Heart left ventricle (tissue), 16 donors: ENCODE results near the gene HCFC2. TPM values are rescaled to one million over a fixed set of nuclear protein-coding genes. Genes with fewer than 3 reads are reported as not detected.

Experiments
- ATAC-seq, 4 donors: fragments of 200-7000 bp; cut with Tn5 transposase; one replicate each; pipeline ENCODE4 v1.9.1; 2020 to 2022; ENCODE audit warnings: moderate library complexity in 4 of 4, mild to moderate bottlenecking in 3 of 4, moderate number of reproducible peaks in 1 of 4
- DNase-seq, 5 donors: peaks; one replicate each; pipeline ENCODE4 v3.0.0-alpha.2; 2020
- H3K27ac ChIP-seq, 12 donors: fragments of 200-600 bp; sonication (generic) in 4 of 12; one replicate each; pipeline versions ENCODE4 v1.5.0 to v1.8.0; 2016 to 2022; ENCODE audit warnings: mild to moderate bottlenecking in 2 of 12
- H3K27me3 ChIP-seq, 9 donors: fragments of 200-600 bp; sonication (generic) in 2 of 9; one replicate each; pipeline versions ENCODE4 v1.5.1 to v1.8.0; 2016 to 2022; ENCODE audit warnings: mild to moderate bottlenecking in 3 of 9
- H3K36me3 ChIP-seq, 9 donors: fragments of 200-600 bp; sonication (generic) in 2 of 9; one replicate each; pipeline versions ENCODE4 v1.5.0 to v1.8.0; 2018 to 2022; ENCODE audit warnings: mild to moderate bottlenecking in 2 of 9
- H3K4me1 ChIP-seq, 12 donors: fragments of 200-600 bp; sonication (generic) in 4 of 12; one replicate each; pipeline versions ENCODE4 v1.5.0 to v1.8.0; 2016 to 2022; ENCODE audit warnings: mild to moderate bottlenecking in 3 of 12
- H3K4me3 ChIP-seq, 12 donors: fragments of 200-600 bp; sonication (generic) in 4 of 12; one replicate each; pipeline versions ENCODE4 v1.5.0 to v1.8.0; 2017 to 2022; ENCODE audit warnings: mild to moderate bottlenecking in 9 of 12, moderate library complexity in 4 of 12
- H3K9me3 ChIP-seq, 12 donors: fragments of 200-600 bp; sonication (generic) in 4 of 12; one replicate each; pipeline versions ENCODE4 v1.5.0 to v1.8.0; 2016 to 2022; ENCODE audit warnings: mild to moderate bottlenecking in 1 of 12
- POLR2A ChIP-seq, 2 donors: fragments of 450-650 bp; IDR thresholded peaks; one replicate each; pipeline ENCODE4 v1.6.1; 2017; ENCODE audit warnings: antibody characterized with exemption in 2 of 2, mild to moderate bottlenecking in 2 of 2, moderate library complexity in 2 of 2
- WGBS, 4 donors: extraction: QIAGEN DNeasy Blood & Tissue Kit in 2 of 4; methylation state at CpG; one replicate each; pipeline versions ENCODE4 v1.1.5 to v1.1.7; 2013 to 2018; 5-methylcytosine and 5-hydroxymethylcytosine counted together
- intact Hi-C, 10 donors: fragments of 100-400 bp; cut with DNase I; formaldehyde crosslinking; loops; one replicate each; pipeline versions ENCODE4 v1.11.1 to v1.14.2; 2022
- polyA plus RNA-seq, 2 donors: library from polyadenylated mRNA; stranded (reverse); fragments of 200-250 nt; gene quantifications; one replicate each; pipeline ENCODE4 v1.2.3, GENCODE V29; 2013
- total RNA-seq, 9 donors: library from RNA; depleted of rRNA in 2 of 9; stranded (reverse); fragments of >200 nt in 2 of 9; fragmentation: NEBNext Ultra II Directional in 3 of 9; extraction: Animal tissue kit (Norgen Biotek cat#: 25700) in 3 of 9; gene quantifications; one replicate each; pipeline versions ENCODE4 v1.1.0 to v1.2.4, GENCODE V29; 2016 to 2023
- TF ChIP-seq, protein P1 (sequence below), 12 donors: fragments of 200-600 bp; sonication (generic) in 4 of 12; IDR thresholded peaks; one replicate each; pipeline versions ENCODE4 v1.5.0 to v1.8.0; 2018 to 2022; ENCODE audit warnings: antibody characterized with exemption in 12 of 12, mild to moderate bottlenecking in 5 of 12
- donor health status: ischemic (EF 13 %, LVEDD 7.1; RV severe dilation, severe dysfunction).
- donor health status: healthy with polysubstance abuse.
- donor health status: DM: no; HTN: yes; CAD: no.
- donor health status: DM: no; HTN: no; CAD: no.
- donor health status: ischemic (EF 25% LVEDD 6.9; RV normal size, moderate dysfunction).
- donor health status: ischemic (EF 25% LVEDD 5.7; RV mildly dilated, moderate dysfunction).
- donor health status: healthy.
- donor health status: DM: yes; HTN: yes; CAD: no.
- donor health status: ischemic (EF 35%, LVEDD 5.7; RV mildly dilated, moderate dysfunction).
- donor health status: nonischemic (EF 11% LVEDD 7.7; RV severe dilation, severe dysfunction).
- donor health status: DM: yes; HTN: yes; CAD: no.
- donor health status: PGD.
- donor health status: ischemic (EF 29% LVEDD 5.4; RV normal size, mild dysfunction).
- donor health status: nonischemic (EF 23%, LVEDD 6.1; RV moderate dilation, normal function).

The HCFC2 gene
- total and polyA plus RNA-seq, 11 donors: 4.8 to 14.0 (median 9.0) TPM

DNA sequence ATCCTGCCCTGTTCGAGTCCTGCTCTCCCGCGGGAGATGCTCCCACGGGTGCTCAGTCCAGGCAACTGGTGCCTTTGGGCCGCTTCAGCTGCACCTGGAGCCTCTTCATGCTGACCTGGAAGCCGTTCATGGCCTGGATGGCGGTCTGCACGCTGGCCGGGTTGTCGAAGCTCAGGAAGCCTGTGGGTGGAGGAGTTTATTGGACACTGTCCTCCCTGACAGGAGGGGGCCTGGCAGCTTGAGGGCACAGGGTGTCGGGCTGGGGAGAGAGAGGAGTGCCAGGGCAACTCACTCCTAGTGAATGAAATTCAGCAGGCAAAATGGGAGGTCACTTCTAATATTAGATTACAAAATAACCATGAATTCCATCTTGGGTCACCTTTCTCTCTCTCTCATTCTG, 83.0 kb downstream of the HCFC2 start:
- H3K27me3 ChIP-seq: no peaks in the 10 kb centered on the region
- DNase-seq (no peak), ATAC-seq (peak in 2 of 4 donors; percentile 26 to 54)
- H3K36me3 ChIP-seq: no peaks in the 10 kb centered on the region
- no peaks in the 10 kb centered on the region for H3K4me1 ChIP-seq
- H3K4me3 ChIP-seq: no peak overlapping the region
- no peak overlapping the region for H3K27ac ChIP-seq
- TF ChIP-seq, protein P1, sequence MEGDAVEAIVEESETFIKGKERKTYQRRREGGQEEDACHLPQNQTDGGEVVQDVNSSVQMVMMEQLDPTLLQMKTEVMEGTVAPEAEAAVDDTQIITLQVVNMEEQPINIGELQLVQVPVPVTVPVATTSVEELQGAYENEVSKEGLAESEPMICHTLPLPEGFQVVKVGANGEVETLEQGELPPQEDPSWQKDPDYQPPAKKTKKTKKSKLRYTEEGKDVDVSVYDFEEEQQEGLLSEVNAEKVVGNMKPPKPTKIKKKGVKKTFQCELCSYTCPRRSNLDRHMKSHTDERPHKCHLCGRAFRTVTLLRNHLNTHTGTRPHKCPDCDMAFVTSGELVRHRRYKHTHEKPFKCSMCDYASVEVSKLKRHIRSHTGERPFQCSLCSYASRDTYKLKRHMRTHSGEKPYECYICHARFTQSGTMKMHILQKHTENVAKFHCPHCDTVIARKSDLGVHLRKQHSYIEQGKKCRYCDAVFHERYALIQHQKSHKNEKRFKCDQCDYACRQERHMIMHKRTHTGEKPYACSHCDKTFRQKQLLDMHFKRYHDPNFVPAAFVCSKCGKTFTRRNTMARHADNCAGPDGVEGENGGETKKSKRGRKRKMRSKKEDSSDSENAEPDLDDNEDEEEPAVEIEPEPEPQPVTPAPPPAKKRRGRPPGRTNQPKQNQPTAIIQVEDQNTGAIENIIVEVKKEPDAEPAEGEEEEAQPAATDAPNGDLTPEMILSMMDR (IDR thresholded peaks at IDR 0.05): no peak
- no peak for TF ChIP-seq POLR2A (IDR thresholded peaks at IDR 0.05)
- H3K9me3 ChIP-seq: no peaks in the 10 kb centered on the region
- intact Hi-C loops: loop anchor here in 1 of 10 donors (10.0 kb wide), 1 partner anchor 433 kb away; no protein-coding TSS in a partner anchor
- WGBS, 4 donors: 77 to 89% (median 81%) methylated on average over 6 to 11 of the region's 11 CpGs

DNA sequence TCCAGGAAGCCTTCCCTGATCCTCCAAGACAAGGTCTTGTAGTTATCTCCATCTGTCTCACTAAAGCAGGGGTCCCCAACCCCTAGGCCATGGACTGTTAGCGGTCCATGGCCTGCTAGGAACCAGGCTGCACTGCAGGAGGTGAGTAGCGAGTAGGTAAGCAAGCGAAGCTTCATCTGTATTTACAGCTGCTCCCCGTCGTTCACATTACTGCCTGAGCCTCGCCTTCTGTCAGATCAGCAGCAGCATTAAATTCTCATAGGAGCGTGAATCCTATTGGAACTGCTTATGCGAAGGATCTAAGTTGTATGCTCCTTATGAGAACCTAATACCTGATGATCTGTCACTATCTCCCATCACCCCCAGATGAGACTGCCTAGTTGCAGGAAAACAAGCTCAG, 86.1 kb downstream of the HCFC2 start:
- intact Hi-C loops: no loop called here
- Histone ChIP-seq H3K4me1 (no peaks in the 10 kb centered on the region), H3K9me3 (no peaks in the 10 kb centered on the region), H3K27me3 (no peaks in the 10 kb centered on the region), H3K36me3 (no peaks in the 10 kb centered on the region), H3K27ac (no peak overlapping the region), H3K4me3 (no peak overlapping the region)
- ATAC-seq (no peak), DNase-seq (no peak)
- 84 to 92% (median 86%) methylated on average over 8 of the region's 8 CpGs for WGBS, 4 donors
- TF ChIP-seq, protein P1 (IDR thresholded peaks at IDR 0.05): no peak
- TF ChIP-seq POLR2A (IDR thresholded peaks at IDR 0.05): no peak

DNA sequence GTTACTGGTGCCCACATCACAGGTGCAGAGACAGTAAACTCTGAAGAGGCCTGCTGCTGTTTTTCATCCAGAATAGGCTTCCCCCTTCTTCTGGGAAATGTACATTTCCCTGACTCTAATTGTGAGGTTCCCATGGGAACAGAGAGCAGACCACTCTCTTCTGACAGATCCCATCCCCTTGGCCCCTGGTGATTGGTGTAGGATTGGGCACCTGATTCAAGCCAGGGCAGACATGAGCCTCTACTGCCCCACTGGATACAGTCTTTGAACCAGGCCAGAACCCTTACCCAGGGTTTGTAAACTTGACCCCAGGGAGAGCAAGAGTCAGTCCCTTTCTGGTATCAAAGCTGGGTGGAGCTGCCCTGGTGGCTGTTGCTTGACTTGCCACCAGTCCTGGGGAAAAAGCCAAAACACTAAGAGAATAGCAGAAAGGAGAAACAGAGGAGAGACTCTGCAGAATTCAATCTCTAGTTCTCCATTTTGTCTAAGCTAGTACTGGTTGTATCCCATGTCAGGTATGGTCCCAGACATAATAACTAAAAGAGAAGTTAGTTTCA, 88.4 kb downstream of the HCFC2 start:
- Histone ChIP-seq H3K4me3 (no peak overlapping the region), H3K36me3 (no peaks in the 10 kb centered on the region), H3K27me3 (no peaks in the 10 kb centered on the region), H3K9me3 (no peaks in the 10 kb centered on the region), H3K27ac (no peak overlapping the region), H3K4me1 (no peaks in the 10 kb centered on the region)
- ATAC-seq: no peak
- TF ChIP-seq, protein P1 (IDR thresholded peaks at IDR 0.05): no peak
- TF ChIP-seq POLR2A (IDR thresholded peaks at IDR 0.05): no peak
- intact Hi-C loops: no loop called here
- no peak for DNase-seq

DNA sequence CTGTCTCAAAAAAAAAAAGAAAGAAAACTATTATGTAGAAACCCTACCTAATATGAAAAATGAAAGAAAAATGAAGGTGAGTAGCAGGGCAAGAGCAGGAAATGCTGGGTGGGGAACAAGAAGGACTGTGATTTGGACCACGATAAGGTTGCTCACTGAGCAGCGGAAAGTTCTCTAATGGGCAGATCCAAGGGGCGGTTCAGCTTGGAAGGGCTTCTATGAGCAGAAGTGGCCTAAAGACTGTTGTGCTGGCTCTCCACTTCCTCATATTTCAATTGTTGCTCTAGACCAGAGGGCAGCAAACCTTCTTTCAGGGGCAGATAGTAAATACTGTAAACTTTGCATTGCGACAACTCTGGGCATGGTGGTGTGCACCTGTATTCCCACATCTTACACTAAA, 90.0 kb downstream of the HCFC2 start:
- H3K4me3 ChIP-seq: no peak overlapping the region
- no peak overlapping the region for H3K27ac ChIP-seq
- WGBS, 4 donors: 50 to 76% (median 67%) methylated on average over 4 of the region's 4 CpGs
- no peaks in the 10 kb centered on the region for H3K9me3 ChIP-seq
- peak in 1 of 4 donors; percentile 36 for ATAC-seq
- H3K4me1 ChIP-seq: no peaks in the 10 kb centered on the region
- intact Hi-C loops: no loop called here
- no peaks in the 10 kb centered on the region for H3K36me3 ChIP-seq
- TF ChIP-seq, protein P1 (IDR thresholded peaks at IDR 0.05): no peak
- no peak for TF ChIP-seq POLR2A (IDR thresholded peaks at IDR 0.05)
- H3K27me3 ChIP-seq: no peaks in the 10 kb centered on the region
- DNase-seq: no peak
